Kidney (tissue), 14 donors: Measurements from ENCODE around the gene HMG20B. TPM values are rescaled to one million over a fixed set of nuclear protein-coding genes. Genes with fewer than 3 reads are reported as not detected.

ENCODE experiments used
- DNase-seq, 5 donors: peaks; one replicate each; pipeline ENCODE4 v3.0.0-alpha.2; 2013 to 2020
- FAIRE-seq: peaks from 2 replicates; lab custom pipeline; 2012; peaks lifted over from hg19 to GRCh38; lab: Jason Lieb, UNC
- H3K27ac ChIP-seq, 2 donors: one replicate each; pipeline ENCODE4 v1.7.0; 2013; ENCODE audit warnings: low read depth in 2 of 2, low read length in 2 of 2, inconsistent platforms in 1 of 2
- H3K27me3 ChIP-seq: one replicate; pipeline ENCODE4 v1.7.1; 2013; ENCODE audit warnings: low read length, inconsistent platforms; ENCODE audit not compliant: control insufficient read depth, insufficient read depth
- H3K36me3 ChIP-seq, 3 donors: one replicate each; pipeline versions ENCODE4 v1.7.0 to v1.7.1; 2013; ENCODE audit warnings: low read length in 3 of 3, control low read depth in 1 of 3, inconsistent platforms in 1 of 3; ENCODE audit not compliant: insufficient read depth in 3 of 3, control insufficient read depth in 2 of 3
- H3K4me1 ChIP-seq, 3 donors: one replicate each; pipeline versions ENCODE4 v1.7.0 to v1.7.1; 2013; ENCODE audit warnings: low read length in 3 of 3, inconsistent platforms in 1 of 3, low read depth in 1 of 3; ENCODE audit not compliant: control insufficient read depth in 2 of 3, insufficient read depth in 2 of 3
- H3K4me3 ChIP-seq, 3 donors: one replicate each; pipeline versions ENCODE4 v1.7.0 to v1.8.1; 2013; ENCODE audit warnings: low read length in 3 of 3, control low read depth in 1 of 3, inconsistent platforms in 1 of 3
- H3K9ac ChIP-seq, 3 donors: one replicate each; pipeline versions ENCODE4 v1.7.0 to v1.7.1; 2013; ENCODE audit warnings: low read length in 3 of 3, control low read depth in 1 of 3, inconsistent platforms in 1 of 3
- H3K9me3 ChIP-seq, 3 donors: one replicate each; pipeline versions ENCODE4 v1.7.0 to v1.7.1; 2013; ENCODE audit warnings: low read length in 3 of 3, control low read depth in 1 of 3, inconsistent platforms in 1 of 3; ENCODE audit not compliant: control insufficient read depth in 2 of 3, insufficient read depth in 1 of 3
- CTCF ChIP-seq: IDR thresholded peaks from 3 replicates; pipeline ENCODE4 v1.5.1; 2012; ENCODE audit warnings: mild to moderate bottlenecking, moderate library complexity, borderline replicate concordance; ENCODE audit not compliant: insufficient read depth; ENCODE audit errors: extremely low read depth
- intact Hi-C: fragments of 100-400 bp; cut with DNase I; formaldehyde crosslinking; loops from one replicate; pipeline ENCODE4 v1.11.1; 2022
- polyA plus RNA-seq: library from polyadenylated mRNA; stranded (reverse); fragments of 350-450 nt; fragmentation: Illumina TruSeq; extraction: RNeasy Lipid Tissue Mini Kit (QIAGEN cat#74804); gene quantifications from one replicate; pipeline ENCODE4 v1.2.3, GENCODE V29; 2014; ENCODE audit warnings: low read depth, low replicate concordance; ENCODE audit not compliant: insufficient read depth
- total RNA-seq: library from RNA; stranded (reverse); fragmentation: NEBNext Ultra II Directional; extraction: Animal tissue kit (Norgen Biotek cat#: 25700); gene quantifications from one replicate; pipeline ENCODE4 v1.2.1, GENCODE V29; 2021
- donor health status: control.
- donor health status: control.
- donor health status: control.
- donor health status: control.
- donor health status: control.
- donor health status: DM: yes; HTN: yes; CAD: no.
- donor health status: Normal renal cell carcinoma (clear cell type).

The HMG20B gene
- total and polyA plus RNA-seq, 2 donors from 2014 or later, result 69.7 to 82.6 TPM

DNA sequence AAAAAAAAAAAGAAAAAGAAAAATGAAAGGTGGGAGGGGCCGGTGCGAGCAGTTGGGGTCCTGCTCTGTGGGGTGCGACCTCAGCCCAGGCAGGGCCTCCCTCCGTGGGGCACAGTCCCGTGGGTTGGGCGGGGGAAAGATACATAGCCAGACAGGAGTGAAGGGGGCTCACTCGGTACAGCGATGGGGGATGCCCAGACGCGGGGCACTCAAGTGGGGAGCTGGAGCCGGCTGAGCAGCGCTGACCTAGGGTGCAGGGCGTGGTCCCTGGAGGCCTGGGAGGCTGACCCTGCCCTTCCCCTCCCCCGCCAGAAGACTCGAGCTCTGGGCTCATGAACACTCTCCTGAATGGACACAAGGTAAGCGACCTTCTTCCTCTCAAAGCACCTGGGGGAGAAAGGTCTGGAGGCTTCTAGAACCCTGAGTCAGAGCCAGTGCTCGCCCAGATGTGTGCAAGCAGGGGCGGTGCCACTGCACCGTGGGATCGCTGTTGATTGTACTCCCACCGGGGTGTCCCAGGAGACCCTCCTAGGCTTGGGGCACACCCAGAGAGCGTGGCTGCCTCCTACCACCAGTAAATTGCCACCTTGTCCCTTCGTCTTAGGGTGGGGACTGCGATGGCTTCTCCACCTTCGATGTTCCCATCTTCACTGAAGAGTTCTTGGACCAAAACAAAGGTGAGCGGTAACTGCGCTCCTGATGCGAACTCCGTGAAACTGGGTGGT, 3.4 kb downstream of the HMG20B start:
- FAIRE-seq, result no peak
- TF ChIP-seq CTCF, result no peak
- H3K27me3 ChIP-seq, result no peaks in the 10 kb centered on the region
- H3K9ac ChIP-seq, result no peak overlapping the region
- intact Hi-C loops, result no loop called here
- DNase-seq, result peak in 1 of 5 donors; percentile 82
- H3K9me3 ChIP-seq, result no peaks in the 10 kb centered on the region
- no peak overlapping the region for H3K27ac ChIP-seq
- no peak overlapping the region for H3K4me3 ChIP-seq
- H3K4me1 ChIP-seq, result peaks cover 0 to 4% (median 3%) of the 10 kb centered on the region in 3 donors
- H3K36me3 ChIP-seq, result peaks cover 0 to 2% (median 0%) of the 10 kb centered on the region in 3 donors

DNA sequence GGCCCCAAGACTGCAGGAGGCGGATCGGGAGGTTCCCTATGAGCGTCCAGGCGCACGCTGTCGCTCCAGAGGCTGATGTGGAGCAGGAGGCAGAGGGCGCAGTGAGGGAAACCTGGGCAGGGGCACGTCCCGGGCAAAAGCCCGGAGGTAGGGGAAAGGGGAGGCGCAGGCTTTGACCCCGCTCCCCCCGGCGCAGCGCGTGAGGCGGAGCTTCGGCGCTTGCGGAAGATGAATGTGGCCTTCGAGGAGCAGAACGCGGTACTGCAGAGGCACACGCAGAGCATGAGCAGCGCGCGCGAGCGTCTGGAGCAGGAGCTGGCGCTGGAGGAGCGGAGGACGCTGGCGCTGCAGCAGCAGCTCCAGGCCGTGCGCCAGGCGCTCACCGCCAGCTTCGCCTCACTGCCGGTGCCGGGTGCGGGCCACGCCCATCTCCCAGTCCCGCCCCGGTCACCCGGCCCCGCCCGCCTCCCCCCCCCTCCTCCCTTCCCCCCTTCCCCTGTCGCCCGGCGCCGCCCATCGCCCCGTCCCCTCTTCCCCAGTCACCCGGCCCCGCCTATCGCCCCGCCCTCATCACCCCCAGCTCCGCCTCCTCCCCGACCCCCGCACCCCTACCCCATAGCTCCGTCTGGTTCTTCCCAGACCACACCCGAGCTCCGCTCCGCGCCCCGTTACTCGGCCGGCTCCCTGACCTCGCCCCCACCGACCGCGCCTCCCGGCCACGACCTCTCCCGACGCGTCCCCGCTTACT, 4.1 kb downstream of the HMG20B start:
- Histone ChIP-seq H3K4me1 (peaks cover 0 to 4% (median 3%) of the 10 kb centered on the region in 3 donors), H3K27me3 (no peaks in the 10 kb centered on the region), H3K9ac (no peak overlapping the region), H3K9me3 (no peaks in the 10 kb centered on the region), H3K27ac (no peak overlapping the region), H3K4me3 (no peak overlapping the region), H3K36me3 (peaks cover 0 to 2% (median 0%) of the 10 kb centered on the region in 3 donors)
- DNase-seq (peak in 4 of 5 donors; percentile 65 to 90 (median 74)), FAIRE-seq (no peak)
- TF ChIP-seq CTCF, result no peak
- intact Hi-C loops, result no loop called here

- H3K27me3 ChIP-seq, result no peaks in the 10 kb centered on the region
- no peak overlapping the region for H3K27ac ChIP-seq
- H3K36me3 ChIP-seq, result peaks cover 0 to 2% (median 0%) of the 10 kb centered on the region in 3 donors
- no peak overlapping the region for H3K4me3 ChIP-seq
- no peak overlapping the region for H3K9ac ChIP-seq
- TF ChIP-seq CTCF, result no peak
- no peaks in the 10 kb centered on the region for H3K9me3 ChIP-seq
- no peaks in the 10 kb centered on the region for H3K4me1 ChIP-seq
- FAIRE-seq, result no peak
- intact Hi-C loops, result no loop called here
- peak in 1 of 5 donors; percentile 72 for DNase-seq
These were observed 5.1 kb downstream of the HMG20B start for GRCh38 chr19:3577723-3578344.
